SHP77 treated with DMSO at 0.1 percent for 48 hours (cell line): ENCODE measurements around the gene OTX2.

Experiments used
- DNase-seq: peaks from one replicate; lab custom pipeline; 2025; lab: John Stamatoyannopoulos, UW

OTX2 gene

GRCh38 chr14:56810147-56810719, at the start of gene OTX2:
TSS of gene OTX2 (minus strand) at chr14:56810479. CDS start at chr14:56805456, 5,023 bp downstream.
- no peak for DNase-seq

- DNase-seq: no peak
These were observed 48.1 kb upstream of the OTX2 start for GRCh38 chr14:56858422-56858821.

- no peak for DNase-seq
These were observed 46.9 kb upstream of the OTX2 start for GRCh38 chr14:56857216-56857615.

- DNase-seq: peak; percentile 12
These were observed 45.7 kb upstream of the OTX2 start for GRCh38 chr14:56855891-56856461.

- DNase-seq: no peak
These were observed 44.0 kb upstream of the OTX2 start for GRCh38 chr14:56854325-56854724.

GRCh38 chr14:56846970-56847930, 37.0 kb upstream of the OTX2 start:
- no peak for DNase-seq

- DNase-seq: no peak
These were observed 34.2 kb upstream of the OTX2 start for GRCh38 chr14:56844406-56845002.

GRCh38 chr14:56841611-56842010, 31.3 kb upstream of the OTX2 start:
- DNase-seq: no peak

GRCh38 chr14:56840221-56840620, 29.9 kb upstream of the OTX2 start:
- no peak for DNase-seq

GRCh38 chr14:56829151-56829550, 18.9 kb upstream of the OTX2 start:
- no peak for DNase-seq

- DNase-seq: no peak
These were observed 15.9 kb upstream of the OTX2 start for GRCh38 chr14:56826214-56826613.

- DNase-seq: no peak
These were observed 11.7 kb upstream of the OTX2 start for GRCh38 chr14:56821805-56822610.

- DNase-seq: no peak
These were observed 10.9 kb upstream of the OTX2 start for GRCh38 chr14:56821177-56821576.

- no peak for DNase-seq
These were observed 7.2 kb upstream of the OTX2 start for GRCh38 chr14:56817396-56817921.

- no peak for DNase-seq
These were observed 6.5 kb upstream of the OTX2 start for GRCh38 chr14:56816574-56817391.

GRCh38 chr14:56815745-56816144, 5.5 kb upstream of the OTX2 start:
- no peak for DNase-seq

GRCh38 chr14:56814969-56815700, 4.9 kb upstream of the OTX2 start:
- DNase-seq: no peak

GRCh38 chr14:56814519-56814959, 4.3 kb upstream of the OTX2 start:
- no peak for DNase-seq

- DNase-seq: no peak
These were observed 2.9 kb upstream of the OTX2 start for GRCh38 chr14:56813143-56813551.
